ENCODE results near the gene FOXP1. TPM values are rescaled to one million over a fixed set of nuclear protein-coding genes. Genes with fewer than 3 reads are reported as not detected.

Gene FOXP1
- polyA plus RNA-seq, 3 donors, result 32.9 to 35.0 (median 33.3) TPM

DNA sequence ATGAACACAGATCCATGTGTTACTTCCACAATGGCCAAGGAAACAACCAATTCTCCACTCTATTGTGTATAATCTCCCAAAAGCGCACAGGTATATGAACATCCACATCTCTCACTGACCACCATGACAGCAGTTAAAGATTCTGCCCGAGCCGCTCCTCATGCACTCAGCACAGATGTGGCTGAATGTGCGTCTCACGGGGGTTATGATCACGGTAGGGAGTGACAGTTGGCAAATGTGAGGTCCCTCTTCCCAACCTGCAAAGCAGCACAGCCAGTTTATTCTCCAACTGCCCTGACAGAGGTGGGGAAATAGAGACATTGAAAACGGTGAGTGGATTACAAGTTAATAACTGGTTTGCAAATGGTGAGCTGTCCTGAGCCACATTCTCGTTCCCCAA lies 17.6 kb downstream of the FOXP1 start:
- DNase-seq (ENCODE audit: low read depth in 3 of 3, low spot score in 2 of 3), result no peak

GRCh38 chr3:71565316-71565715 lies 18.2 kb downstream of the FOXP1 start:
- DNase-seq (ENCODE audit: low read depth in 3 of 3, low spot score in 2 of 3), result no peak

- no peak for DNase-seq (ENCODE audit: low read depth in 3 of 3, low spot score in 2 of 3)
Measured at GRCh38 chr3:71564361-71564760, 19.2 kb downstream of the FOXP1 start.

DNA sequence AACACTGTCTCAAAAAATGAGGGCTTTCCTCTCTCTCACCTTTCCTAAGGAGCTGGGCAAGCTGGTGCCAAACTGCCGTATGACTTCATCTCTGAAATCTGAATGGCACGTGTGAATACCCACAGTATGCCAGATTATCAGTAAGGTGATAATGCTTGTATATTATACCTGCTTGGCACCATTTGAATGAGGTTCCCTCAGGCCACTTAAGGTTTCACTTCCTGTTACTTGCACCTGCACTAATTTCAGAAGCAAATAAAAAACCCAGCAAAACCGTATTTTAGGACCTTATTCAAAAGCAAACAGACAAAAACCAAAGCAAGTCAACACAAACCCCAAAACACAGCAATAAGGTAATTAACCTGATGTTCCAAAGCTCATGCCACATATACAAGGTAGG lies 19.7 kb downstream of the FOXP1 start:
- no peak for DNase-seq (ENCODE audit: low read depth in 3 of 3, low spot score in 2 of 3)

DNA sequence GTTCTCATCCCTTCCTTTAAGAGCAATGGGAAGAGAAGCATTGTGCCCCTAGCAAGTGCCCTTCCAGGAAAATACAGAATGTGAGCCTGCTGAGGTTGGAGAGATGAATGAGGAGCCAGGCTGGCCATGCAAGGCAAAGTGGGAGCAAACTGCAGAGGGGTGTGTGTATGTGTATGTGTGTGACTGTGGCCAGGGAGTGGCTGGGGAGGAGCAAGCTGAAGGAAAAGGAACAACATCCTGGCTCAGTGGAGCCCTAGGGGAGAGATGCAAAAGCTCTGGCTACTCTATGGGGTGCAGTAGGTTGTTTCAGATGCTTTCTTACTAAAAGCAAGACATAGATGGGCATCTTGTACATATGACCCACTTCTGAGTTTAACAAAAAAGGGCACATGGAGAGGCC lies 20.6 kb downstream of the FOXP1 start:
- DNase-seq (ENCODE audit: low read depth in 3 of 3, low spot score in 2 of 3), result no peak

DNA sequence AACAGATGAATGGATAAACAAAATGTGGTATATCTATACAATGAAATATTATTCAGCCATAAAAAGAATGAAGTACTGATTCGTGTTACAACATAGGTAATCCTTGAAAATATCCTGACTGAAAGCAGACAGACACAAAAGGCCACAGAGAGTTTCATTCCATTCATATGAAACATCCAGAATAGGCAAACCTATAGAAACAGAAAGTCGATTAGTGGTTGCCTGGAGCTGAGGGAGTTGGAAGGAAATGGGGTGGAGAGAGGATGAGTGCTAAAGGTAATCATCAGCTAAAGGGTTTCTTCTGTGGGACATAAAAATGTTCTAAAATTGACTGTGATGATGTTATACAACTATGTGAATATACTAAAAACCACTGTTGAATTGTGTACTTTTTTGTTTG lies 22.9 kb downstream of the FOXP1 start:
- DNase-seq (ENCODE audit: low read depth in 3 of 3, low spot score in 2 of 3), result no peak

- no peak for DNase-seq (ENCODE audit: low read depth in 3 of 3, low spot score in 2 of 3)
Measured at GRCh38 chr3:71559578-71560162, 23.9 kb downstream of the FOXP1 start.

- no peak for DNase-seq (ENCODE audit: low read depth in 3 of 3, low spot score in 2 of 3)
Measured at GRCh38 chr3:71559021-71559420, 24.5 kb downstream of the FOXP1 start.

DNA sequence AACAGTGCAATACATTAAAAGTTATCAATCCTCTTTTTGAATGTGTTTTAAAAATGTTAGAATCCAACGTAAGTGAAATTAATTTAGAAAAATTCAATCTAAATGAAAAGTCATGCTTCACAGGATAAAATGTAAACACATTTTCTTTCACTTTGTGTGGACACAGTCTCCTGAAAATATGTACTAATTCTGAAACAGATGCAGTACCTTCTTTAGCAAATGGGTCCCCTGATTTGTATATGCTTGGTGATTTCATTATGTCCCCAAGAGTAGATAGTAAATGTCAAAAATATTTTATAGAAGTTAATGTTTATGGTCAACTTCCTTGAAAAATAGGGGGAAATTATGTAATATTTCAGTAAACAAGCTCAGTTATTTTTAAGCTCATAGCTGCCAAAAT lies 28.9 kb downstream of the FOXP1 start:
- DNase-seq (ENCODE audit: low read depth in 3 of 3, low spot score in 2 of 3), result no peak

DNA sequence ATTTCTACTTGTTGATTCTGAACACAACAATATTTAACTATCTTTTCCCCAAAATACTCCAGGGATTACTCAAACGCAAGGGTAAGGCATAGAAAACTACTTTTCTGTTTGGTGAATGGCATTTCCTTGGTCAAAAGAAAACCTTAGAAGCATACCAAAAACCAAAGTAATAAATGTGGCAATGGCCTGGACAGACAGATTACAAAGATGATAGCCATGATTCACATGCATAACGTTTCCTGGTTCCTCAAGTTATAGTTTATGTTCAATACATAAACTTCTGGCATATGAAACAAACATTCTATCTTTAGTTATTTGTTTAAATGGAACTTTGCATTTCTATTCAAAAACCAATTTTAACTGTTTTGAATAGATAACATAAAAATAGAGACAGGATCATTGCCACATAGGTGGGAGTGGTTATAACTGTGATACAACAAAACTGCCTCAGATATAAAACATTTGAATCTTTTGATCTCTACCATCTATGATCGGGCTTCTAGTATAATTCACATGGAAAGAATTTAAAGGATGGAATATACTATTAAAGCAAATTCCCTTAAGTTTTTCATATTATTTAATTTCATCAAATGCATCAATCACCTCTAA lies 32.1 kb downstream of the FOXP1 start:
- DNase-seq (ENCODE audit: low read depth in 3 of 3, low spot score in 2 of 3), result no peak

GRCh38 chr3:71549951-71550350 lies 33.6 kb downstream of the FOXP1 start:
- no peak for DNase-seq (ENCODE audit: low read depth in 3 of 3, low spot score in 2 of 3)

DNA sequence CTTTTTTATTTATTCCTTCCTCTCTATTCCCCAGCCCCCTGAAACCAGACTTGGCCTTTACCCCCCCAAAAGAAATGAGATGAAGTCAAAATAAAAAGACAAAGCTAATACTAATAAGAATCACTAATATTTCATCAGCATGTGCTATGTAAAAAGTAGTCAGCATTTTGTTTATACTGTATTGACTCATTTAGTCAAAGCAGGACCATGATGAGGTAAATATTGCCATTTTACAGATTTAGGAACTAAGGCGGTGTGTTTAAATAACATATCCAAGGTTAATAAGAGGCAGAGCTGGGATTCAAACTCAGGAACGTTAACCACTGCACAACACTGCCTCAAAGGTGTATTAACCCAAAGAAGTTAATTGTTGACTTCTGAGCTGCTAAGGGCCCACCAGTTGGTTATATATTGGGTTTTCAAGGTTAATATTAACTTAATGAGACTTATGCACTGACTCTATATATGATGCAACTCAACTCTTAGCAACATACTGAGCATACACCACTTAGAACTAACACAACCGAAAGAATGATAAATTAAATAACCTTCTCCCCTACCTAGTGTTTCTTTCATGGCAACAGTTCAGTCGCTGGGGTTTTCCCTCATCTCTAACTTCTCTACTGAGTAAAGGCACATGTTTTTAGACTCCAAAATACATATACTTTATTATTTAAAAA lies 34.7 kb downstream of the FOXP1 start:
- no peak for DNase-seq (ENCODE audit: low read depth in 3 of 3, low spot score in 2 of 3)

- DNase-seq (ENCODE audit: low read depth in 3 of 3, low spot score in 2 of 3), result no peak
Measured at GRCh38 chr3:71547249-71548198, 36.0 kb downstream of the FOXP1 start.

DNA sequence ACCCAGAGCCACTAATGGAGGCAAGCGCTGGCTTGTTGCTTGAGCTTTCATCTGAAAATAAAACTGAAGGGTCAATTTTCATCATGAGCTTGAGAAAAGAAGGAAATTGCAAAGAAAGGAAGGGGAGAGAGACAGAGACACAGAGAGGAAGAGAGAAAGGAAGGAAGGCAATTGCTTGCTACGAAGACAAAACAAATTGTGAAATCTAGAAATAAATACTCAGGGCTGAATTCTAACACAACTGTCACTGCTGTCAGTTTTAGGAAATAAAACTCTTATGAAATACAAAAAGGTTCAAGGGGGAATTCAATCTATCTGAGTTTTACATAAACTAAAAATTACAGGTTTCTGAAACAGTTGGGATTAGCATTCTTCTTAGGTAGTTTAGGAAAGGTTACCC lies 36.7 kb downstream of the FOXP1 start:
- no peak for DNase-seq (ENCODE audit: low read depth in 3 of 3, low spot score in 2 of 3)

DNA sequence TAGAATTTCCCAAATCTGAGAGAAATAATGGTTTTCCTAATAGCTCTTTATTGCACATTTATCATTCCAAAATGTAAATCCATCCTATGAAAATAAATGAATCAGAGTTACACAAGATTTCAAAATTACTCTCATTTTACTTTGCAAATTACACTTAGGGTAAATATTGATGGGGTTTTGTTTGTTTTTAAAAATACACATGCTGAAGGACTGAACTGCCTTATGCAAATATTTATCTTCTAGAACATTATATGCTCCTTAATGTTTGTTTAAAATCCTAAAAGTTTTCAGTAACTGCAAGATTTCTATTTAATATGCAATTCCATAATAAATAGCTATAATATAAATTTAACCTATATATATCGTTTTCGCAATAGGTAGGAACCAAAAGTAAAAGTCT lies 38.2 kb downstream of the FOXP1 start:
- DNase-seq (ENCODE audit: low read depth in 3 of 3, low spot score in 2 of 3), result no peak

GRCh38 chr3:71543371-71544016 lies 40.0 kb downstream of the FOXP1 start:
- no peak for DNase-seq (ENCODE audit: low read depth in 3 of 3, low spot score in 2 of 3)

GRCh38 chr3:71542521-71543370 lies 40.8 kb downstream of the FOXP1 start:
- DNase-seq (ENCODE audit: low read depth in 3 of 3, low spot score in 2 of 3), result peak; percentile 48 to 64 (median 61)

DNA sequence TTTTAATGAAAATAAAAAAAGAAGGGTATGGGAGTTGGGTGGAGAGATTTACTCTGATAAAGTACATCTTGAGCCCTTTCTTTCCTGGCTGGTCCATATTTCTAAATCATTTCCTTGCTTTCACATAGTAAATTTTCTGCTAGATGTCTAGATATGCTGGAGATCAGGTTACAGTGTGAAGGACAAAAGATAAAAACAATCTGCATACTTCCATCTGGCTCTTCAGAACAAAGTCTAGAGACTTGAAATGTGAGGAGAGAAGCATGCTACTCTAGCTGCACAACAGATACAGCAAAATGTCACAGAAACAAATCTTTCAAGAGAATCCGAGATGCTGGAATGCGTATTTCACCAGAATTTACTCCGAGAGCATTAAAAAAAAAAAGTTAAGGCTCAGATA lies 42.2 kb downstream of the FOXP1 start:
- DNase-seq (ENCODE audit: low read depth in 3 of 3, low spot score in 2 of 3), result no peak

GRCh38 chr3:71537211-71537611 lies 46.3 kb downstream of the FOXP1 start:
- DNase-seq (ENCODE audit: low read depth in 3 of 3, low spot score in 2 of 3), result no peak

All from right renal cortex interstitium (tissue), 3 donors.